HCT116 (cell line): Measurements from ENCODE around the gene TOX3. TPM values are rescaled to one million over a fixed set of nuclear protein-coding genes. Genes with fewer than 3 reads are reported as not detected.

Experiments
- ATAC-seq: fragments of 200-7000 bp; cut with Tn5 transposase; 2 replicates; pipeline ENCODE4 v1.9.1; 2020; ENCODE audit warnings: mild to moderate bottlenecking, moderate library complexity
- BruUV-seq: library from RNA; stranded (reverse); fragments of 400-500 nt; replicated peaks from 2 replicates; lab custom pipeline; 2021; lab: Mats Ljungman, UMichigan
- CTCF ChIA-PET: fragments of 300-600 bp; sonication (Branson Sonifier 250); formaldehyde crosslinking; loops from one replicate; lab custom pipeline; 2021; ENCODE audit warnings: antibody characterized with exemption; lab: Charles Lee
- POLR2A ChIA-PET: fragments of 300-600, 350-600 bp; sonication (Branson Sonifier 250); formaldehyde crosslinking; loops from one replicate; lab custom pipeline; 2021; ENCODE audit warnings: antibody characterized with exemption; lab: Charles Lee
- RAD21 ChIA-PET, 2 experiments: fragments of 300-600 bp; sonication (Branson Sonifier 250); formaldehyde crosslinking; loops; one replicate each; lab custom pipeline; 2023; ENCODE audit warnings: low total read pairs in 2 of 2; ENCODE audit not compliant: uncharacterized antibody in 2 of 2, unreplicated experiment in 2 of 2, low non-redundant PET in 1 of 2; lab: Charles Lee
- DNase-seq: peaks from one replicate; pipeline ENCODE4 v3.0.0-alpha.2; 2010; ENCODE audit warnings: low read depth, low spot score
- H2AFZ ChIP-seq: fragments of 200-600 bp; shearing (Covaris generic), sonication (generic); 2 replicates; pipeline ENCODE4 v1.6.1; 2017; ENCODE audit warnings: low read depth, mixed run types, mixed read lengths, antibody characterized with exemption, low read length; ENCODE audit not compliant: poor library complexity, severe bottlenecking
- H3K27ac ChIP-seq: 2 replicates; pipeline ENCODE4 v1.5.1; 2012; ENCODE audit warnings: low read depth, low read length
- H3K27me3 ChIP-seq: fragments of 200-600 bp; sonication (generic); 2 replicates; pipeline ENCODE4 v1.6.1; 2016; ENCODE audit warnings: mixed run types, low read length, mixed read lengths; ENCODE audit not compliant: insufficient read depth
- H3K36me3 ChIP-seq, 2 experiments: fragments of 200-500 bp in 1 of 2; fragments of 200-600 bp in 1 of 2; sonication (Bioruptor generic) in 1 of 2; sonication (generic) in 1 of 2; 2 replicates each; pipeline versions ENCODE4 v1.5.1 to v1.6.1; 2014 to 2016; ENCODE audit warnings: low read length in 2 of 2, inconsistent platforms in 1 of 2, mixed read lengths in 1 of 2, mixed run types in 1 of 2; ENCODE audit not compliant: insufficient read depth in 2 of 2, control insufficient read depth in 1 of 2
- H3K4me1 ChIP-seq, 2 experiments: fragments of 200-600 bp in 1 of 2; sonication (generic) in 1 of 2; 2 replicates each; pipeline versions ENCODE4 v1.5.1 to v1.6.1; 2012 to 2017; ENCODE audit warnings: low read length in 2 of 2, inconsistent platforms in 1 of 2, mild to moderate bottlenecking in 1 of 2, mixed read lengths in 1 of 2, mixed run types in 1 of 2, moderate library complexity in 1 of 2; ENCODE audit not compliant: insufficient read depth in 2 of 2, control insufficient read depth in 1 of 2
- H3K4me2 ChIP-seq: fragments of 200-600 bp; sonication (generic); 2 replicates; pipeline ENCODE4 v1.6.1; 2017; ENCODE audit warnings: mixed run types, low read length, mixed read lengths
- H3K4me3 ChIP-seq, 2 experiments: fragments of 200-600 bp in 1 of 2; sonication (generic) in 1 of 2; replicated peaks in 1 of 2; 2 replicates each; pipeline ENCODE4 v1.5.1; 2011 to 2016; ENCODE audit warnings: low read length in 2 of 2, control low read depth in 1 of 2, low read depth in 1 of 2, mild to moderate bottlenecking in 1 of 2, mixed read lengths in 1 of 2, mixed run types in 1 of 2
- H3K79me2 ChIP-seq: fragments of 200-600 bp; sonication (generic); 2 replicates; pipeline ENCODE4 v1.6.1; 2017; ENCODE audit warnings: mild to moderate bottlenecking, mixed run types, low read length, moderate library complexity, mixed read lengths; ENCODE audit not compliant: insufficient read depth
- H3K9ac ChIP-seq: fragments of 200-600 bp; sonication (generic); 2 replicates; pipeline ENCODE4 v1.6.1; 2016; ENCODE audit warnings: low read length, mixed read lengths
- H3K9me2 ChIP-seq: fragments of 200-600 bp; sonication (generic), shearing (Covaris generic); 2 replicates; pipeline ENCODE4 v1.6.1; 2017; ENCODE audit warnings: mixed run types, mild to moderate bottlenecking, moderate library complexity; ENCODE audit not compliant: insufficient read depth
- H3K9me3 ChIP-seq, 2 experiments: fragments of 200-500 bp in 1 of 2; fragments of 200-600 bp in 1 of 2; sonication (Bioruptor generic) in 1 of 2; sonication (generic) in 1 of 2; 2 replicates each; pipeline ENCODE4 v1.6.1; 2014 to 2017; ENCODE audit warnings: low read length in 2 of 2, mixed read lengths in 2 of 2, inconsistent platforms in 1 of 2, low read depth in 1 of 2, mild to moderate bottlenecking in 1 of 2, mixed run types in 1 of 2, moderate library complexity in 1 of 2; ENCODE audit not compliant: control insufficient read depth in 1 of 2, insufficient read depth in 1 of 2
- H4K20me1 ChIP-seq: fragments of 200-600 bp; sonication (generic), shearing (Covaris generic); 2 replicates; pipeline ENCODE4 v1.6.1; 2017; ENCODE audit warnings: mixed run types, mild to moderate bottlenecking, moderate library complexity; ENCODE audit not compliant: insufficient read depth
- CBX3 ChIP-seq: IDR thresholded peaks from 2 replicates; pipeline ENCODE4 v1.6.1; 2012; ENCODE audit warnings: low read depth
- CEBPB ChIP-seq: IDR thresholded peaks from 2 replicates; pipeline ENCODE4 v1.6.1; 2012; ENCODE audit warnings: low read depth
- EGR1 ChIP-seq: IDR thresholded peaks from 2 replicates; pipeline ENCODE4 v1.6.1; 2012; ENCODE audit warnings: low read depth
- ELF1 ChIP-seq: IDR thresholded peaks from 2 replicates; pipeline ENCODE4 v1.6.1; 2012; ENCODE audit warnings: low read depth, borderline replicate concordance
- EZH2 ChIP-seq: fragments of 200-600 bp; sonication (generic); IDR thresholded peaks from 2 replicates; pipeline ENCODE4 v1.6.1; 2017; ENCODE audit warnings: antibody characterized with exemption, mixed run types
- EZH2phosphoT487 ChIP-seq: fragments of 200-600 bp; IDR thresholded peaks from 2 replicates; pipeline ENCODE4 v1.6.1; 2018; ENCODE audit warnings: antibody characterized with exemption, borderline replicate concordance
- FOSL1 ChIP-seq: IDR thresholded peaks from 2 replicates; pipeline ENCODE4 v1.6.1; 2012; ENCODE audit warnings: low read depth
- JUND ChIP-seq: IDR thresholded peaks from 2 replicates; pipeline ENCODE4 v1.6.1; 2012
- POLR2AphosphoS5 ChIP-seq: IDR thresholded peaks from 2 replicates; pipeline ENCODE4 v1.6.1; 2011; ENCODE audit warnings: mild to moderate bottlenecking, low read depth, low read length, moderate library complexity
- RAD21 ChIP-seq: IDR thresholded peaks from 2 replicates; pipeline ENCODE4 v1.6.1; 2012; ENCODE audit warnings: low read depth, mild to moderate bottlenecking
- REST ChIP-seq: IDR thresholded peaks from 2 replicates; pipeline ENCODE4 v1.6.1; 2012; ENCODE audit warnings: low read depth
- SIN3A ChIP-seq: IDR thresholded peaks from 2 replicates; pipeline ENCODE4 v1.6.1; 2012; ENCODE audit warnings: low read depth
- SP1 ChIP-seq: IDR thresholded peaks from 2 replicates; pipeline ENCODE4 v1.6.1; 2012; ENCODE audit warnings: low read depth
- SRF ChIP-seq: IDR thresholded peaks from 2 replicates; pipeline ENCODE4 v1.6.1; 2012; ENCODE audit warnings: low read depth
- TCF7L2 ChIP-seq: IDR thresholded peaks from 2 replicates; pipeline ENCODE4 v1.7.0; 2011; ENCODE audit warnings: borderline replicate concordance, inconsistent platforms; ENCODE audit not compliant: insufficient read depth, insufficient read length; ENCODE audit errors: extremely low read depth
- YY1 ChIP-seq: IDR thresholded peaks from 2 replicates; pipeline ENCODE4 v1.6.1; 2011; ENCODE audit warnings: low read length, low read depth, moderate library complexity, mild to moderate bottlenecking; ENCODE audit not compliant: insufficient replicate concordance; ENCODE audit errors: extremely low read depth
- ZBTB33 ChIP-seq: IDR thresholded peaks from 2 replicates; pipeline ENCODE4 v1.6.1; 2011; ENCODE audit warnings: mild to moderate bottlenecking, low read length, moderate library complexity; ENCODE audit not compliant: insufficient replicate concordance; ENCODE audit errors: extremely low read depth
- ZFX ChIP-seq: fragments of 450-650 bp; IDR thresholded peaks from 2 replicates; pipeline ENCODE4 v1.6.1; 2017
- intact Hi-C: fragments of 100-400 bp; cut with micrococcal nuclease; formaldehyde crosslinking; loops from 2 replicates; pipeline ENCODE4 v1.10.0; 2022
- total RNA-seq: library from RNA; stranded (reverse); gene quantifications from one replicate; pipeline ENCODE4 v1.2.1, GENCODE V29; 2021; ENCODE audit not compliant: unreplicated experiment
- TF ChIP-seq, protein P1 (sequence below), 3 experiments: fragments of 200-600 bp in 1 of 3; sonication (generic) in 1 of 3; IDR thresholded peaks in 2 of 3; conservative IDR thresholded peaks in 1 of 3; 2 replicates each; pipeline ENCODE4 v1.5.1; 2012 to 2017; ENCODE audit warnings: low read depth in 2 of 3, low read length in 2 of 3, antibody characterized with exemption in 1 of 3, borderline replicate concordance in 1 of 3, control low read depth in 1 of 3, mild to moderate bottlenecking in 1 of 3, mixed read lengths in 1 of 3, mixed run types in 1 of 3, moderate library complexity in 1 of 3; ENCODE audit not compliant: insufficient read depth in 1 of 3
- TF ChIP-seq, protein P2 (sequence below): IDR thresholded peaks from 2 replicates; pipeline ENCODE4 v1.6.1; 2012

Gene TOX3
- total RNA-seq, 1 experiment from 2014 or later, result not detected

DNA sequence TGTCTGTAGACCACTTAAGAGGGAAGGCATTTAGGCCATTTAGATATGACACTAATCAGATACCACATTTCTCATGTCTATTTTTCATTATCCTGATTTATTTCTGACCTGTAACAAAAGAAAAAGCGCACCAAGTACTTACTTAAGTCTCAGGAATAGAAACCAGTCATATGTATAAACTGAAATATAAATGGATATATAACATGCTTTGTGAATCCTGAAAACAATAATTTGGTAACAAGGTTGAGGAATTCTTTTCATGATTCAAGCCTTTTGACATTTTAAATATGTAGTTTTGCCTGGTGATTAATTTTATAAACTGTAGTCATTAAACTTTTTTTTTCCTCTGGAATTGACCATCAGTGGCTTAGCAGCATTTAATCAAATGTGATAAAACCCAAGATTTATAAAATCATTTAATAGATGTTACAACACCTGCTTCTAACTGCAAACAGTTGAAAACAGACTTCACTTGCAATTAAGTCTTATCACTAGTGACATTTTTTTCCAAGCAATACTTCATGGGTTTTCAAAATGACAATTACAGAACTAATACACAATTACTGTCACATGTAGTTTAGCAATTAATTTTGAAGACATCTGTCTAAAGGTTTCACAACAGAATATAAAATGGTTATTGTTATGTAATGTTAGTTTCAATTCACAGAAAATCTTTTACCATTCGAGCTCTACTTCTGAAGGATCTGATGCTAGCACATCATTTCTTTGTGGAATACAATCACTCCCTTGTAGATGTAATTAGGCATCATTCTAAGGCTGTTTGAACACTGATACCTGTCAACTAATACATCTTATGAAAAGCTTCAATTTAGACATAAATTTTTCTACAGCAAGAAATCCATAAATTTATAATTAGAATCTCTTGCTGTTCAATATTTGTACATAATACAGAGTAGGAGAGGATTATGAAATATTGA lies 110.3 kb downstream of the TOX3 start:
- Histone ChIP-seq H3K27me3 (no peaks in the 10 kb centered on the region), H3K79me2 (no peaks in the 10 kb centered on the region), H3K9me3 (peaks cover 0 to 10% of the 10 kb centered on the region in 2 experiments; a peak in 2 of 4 replicates), H3K36me3 (no peaks in the 10 kb centered on the region)
- CTCF ChIA-PET, result no interaction called here
- TF ChIP-seq, protein P1, sequence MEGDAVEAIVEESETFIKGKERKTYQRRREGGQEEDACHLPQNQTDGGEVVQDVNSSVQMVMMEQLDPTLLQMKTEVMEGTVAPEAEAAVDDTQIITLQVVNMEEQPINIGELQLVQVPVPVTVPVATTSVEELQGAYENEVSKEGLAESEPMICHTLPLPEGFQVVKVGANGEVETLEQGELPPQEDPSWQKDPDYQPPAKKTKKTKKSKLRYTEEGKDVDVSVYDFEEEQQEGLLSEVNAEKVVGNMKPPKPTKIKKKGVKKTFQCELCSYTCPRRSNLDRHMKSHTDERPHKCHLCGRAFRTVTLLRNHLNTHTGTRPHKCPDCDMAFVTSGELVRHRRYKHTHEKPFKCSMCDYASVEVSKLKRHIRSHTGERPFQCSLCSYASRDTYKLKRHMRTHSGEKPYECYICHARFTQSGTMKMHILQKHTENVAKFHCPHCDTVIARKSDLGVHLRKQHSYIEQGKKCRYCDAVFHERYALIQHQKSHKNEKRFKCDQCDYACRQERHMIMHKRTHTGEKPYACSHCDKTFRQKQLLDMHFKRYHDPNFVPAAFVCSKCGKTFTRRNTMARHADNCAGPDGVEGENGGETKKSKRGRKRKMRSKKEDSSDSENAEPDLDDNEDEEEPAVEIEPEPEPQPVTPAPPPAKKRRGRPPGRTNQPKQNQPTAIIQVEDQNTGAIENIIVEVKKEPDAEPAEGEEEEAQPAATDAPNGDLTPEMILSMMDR (IDR thresholded peaks at IDR 0.05 in 2 of 3, conservative IDR thresholded peaks at IDR 0.05 in 1 of 3; ENCODE audit: borderline replicate concordance in 1 of 3, insufficient read depth in 1 of 3, low read depth in 2 of 3, low read length in 2 of 3), result no peak
- no peak for TF ChIP-seq CBX3
- TF ChIP-seq, protein P2, sequence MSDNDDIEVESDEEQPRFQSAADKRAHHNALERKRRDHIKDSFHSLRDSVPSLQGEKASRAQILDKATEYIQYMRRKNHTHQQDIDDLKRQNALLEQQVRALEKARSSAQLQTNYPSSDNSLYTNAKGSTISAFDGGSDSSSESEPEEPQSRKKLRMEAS, result no peak
- TF ChIP-seq CEBPB, result no peak
- TF ChIP-seq ELF1, result no peak
- no peak for TF ChIP-seq ZBTB33
- TF ChIP-seq SP1, result no peak
- no peak for TF ChIP-seq EGR1
- no peak for TF ChIP-seq SIN3A
- no peak for TF ChIP-seq YY1
- no peak for TF ChIP-seq ZFX
- no peak for TF ChIP-seq JUND
- TF ChIP-seq TCF7L2, result no peak
- no peak for TF ChIP-seq EZH2phosphoT487
- TF ChIP-seq RAD21, result no peak
- no peak for TF ChIP-seq FOSL1
- no peak for TF ChIP-seq SRF
- TF ChIP-seq POLR2AphosphoS5, result no peak
- TF ChIP-seq EZH2, result no peak
- no peak for TF ChIP-seq REST
- TF ChIP-seq, all 23 proteins: peak for 0
- Histone ChIP-seq H3K9me2 (no peaks in the 10 kb centered on the region), H3K4me1 (no peaks in the 10 kb centered on the region), H3K27ac (no peak overlapping the region), H3K4me2 (no peak overlapping the region), H4K20me1 (no peaks in the 10 kb centered on the region), H2AFZ (no peak overlapping the region), H3K4me3 (no peak overlapping the region), H3K9ac (no peak overlapping the region)
- intact Hi-C loops, result no loop called here
- ChIA-PET POLR2A (no interaction called here), RAD21 (no interaction called here)
- DNase-seq (no peak), ATAC-seq (no peak)
- no TSS peak for BruUV-seq
